SK-N-SH treated with all-trans-retinoic acid at 6 μM for 48 hours (cell line): ENCODE data around the gene GNRH2.

ENCODE experiments used
- ATAC-seq: fragments of 200-7000 bp; cut with Tn5 transposase; 3 replicates; pipeline ENCODE4 v1.9.1; 2020; ENCODE audit warnings: mild to moderate bottlenecking, moderate library complexity
- ARNTL ChIP-seq: fragments of 450-650 bp; formaldehyde crosslinking; IDR thresholded peaks from 2 replicates; pipeline ENCODE4 v1.5.0; 2020; ENCODE audit warnings: low read depth, mild to moderate bottlenecking, moderate library complexity, borderline replicate concordance
- BACH2 ChIP-seq: fragments of 250-450 bp; sonication (Bioruptor Pico); IDR thresholded peaks from 2 replicates; pipeline ENCODE4 v1.9.0; 2021; ENCODE audit warnings: mild to moderate bottlenecking, borderline replicate concordance
- CREB5 ChIP-seq: fragments of 250-450 bp; sonication (Bioruptor Pico); IDR thresholded peaks from 2 replicates; pipeline ENCODE4 v1.5.1; 2020; ENCODE audit warnings: low read depth, mild to moderate bottlenecking, moderate library complexity
- CSDC2 ChIP-seq: fragments of 250-450 bp; sonication (Bioruptor Pico); IDR thresholded peaks from 2 replicates; pipeline ENCODE4 v1.5.0; 2020; ENCODE audit warnings: mild to moderate bottlenecking, moderate library complexity
- CSRNP3 ChIP-seq: fragments of 250-450 bp; sonication (Bioruptor Pico); IDR thresholded peaks from 2 replicates; pipeline ENCODE4 v1.5.1; 2021; ENCODE audit warnings: mild to moderate bottlenecking, moderate library complexity
- GLIS3 ChIP-seq: fragments of 250-450 bp; sonication (Bioruptor Pico); IDR thresholded peaks from 2 replicates; pipeline ENCODE4 v1.5.0; 2020; ENCODE audit warnings: mild to moderate bottlenecking, moderate library complexity
- ISL1 ChIP-seq: fragments of 250-450 bp; sonication (Bioruptor Pico); IDR thresholded peaks from 2 replicates; pipeline ENCODE4 v2.1.2; 2022; ENCODE audit warnings: mild to moderate bottlenecking, moderate library complexity
- OSR1 ChIP-seq: fragments of 250-450 bp; sonication (Bioruptor Pico); IDR thresholded peaks from 2 replicates; pipeline ENCODE4 v1.8.0; 2022; ENCODE audit warnings: moderate library complexity, mild to moderate bottlenecking, inconsistent platforms
- PATZ1 ChIP-seq: fragments of 250-450 bp; sonication (Bioruptor Pico); IDR thresholded peaks from 2 replicates; pipeline ENCODE4 v1.8.0; 2020; ENCODE audit warnings: mild to moderate bottlenecking, moderate library complexity, borderline replicate concordance
- POU6F1 ChIP-seq: fragments of 250-450 bp; sonication (Bioruptor Pico); IDR thresholded peaks from 2 replicates; pipeline ENCODE4 v1.8.0; 2021; ENCODE audit warnings: low read depth, mild to moderate bottlenecking, moderate library complexity, borderline replicate concordance
- PPARA ChIP-seq: fragments of 250-450 bp; sonication (Bioruptor Pico); IDR thresholded peaks from 2 replicates; pipeline ENCODE4 v1.5.0; 2020; ENCODE audit warnings: mild to moderate bottlenecking, borderline replicate concordance
- RARB ChIP-seq: fragments of 250-450 bp; sonication (Bioruptor Pico); IDR thresholded peaks from 2 replicates; pipeline ENCODE4 v1.8.0; 2021; ENCODE audit warnings: mild to moderate bottlenecking, moderate library complexity
- SNAI2 ChIP-seq: fragments of 250-450 bp; sonication (Bioruptor Pico); IDR thresholded peaks from 2 replicates; pipeline ENCODE4 v1.5.0; 2020; ENCODE audit warnings: mild to moderate bottlenecking, moderate library complexity
- TOX ChIP-seq: fragments of 250-450 bp; sonication (Bioruptor Pico); IDR thresholded peaks from 2 replicates; pipeline ENCODE4 v1.8.0; 2021; ENCODE audit warnings: mild to moderate bottlenecking, moderate library complexity, borderline replicate concordance
- ZFP3 ChIP-seq: fragments of 250-450 bp; sonication (Bioruptor Pico); IDR thresholded peaks from 2 replicates; pipeline ENCODE4 v1.5.0; 2020; ENCODE audit warnings: mild to moderate bottlenecking, moderate library complexity
- ZFP30 ChIP-seq: fragments of 450-650 bp; formaldehyde crosslinking; IDR thresholded peaks from 2 replicates; pipeline ENCODE4 v1.5.0; 2022; ENCODE audit warnings: mild to moderate bottlenecking, moderate library complexity
- ZNF565 ChIP-seq: fragments of 450-650 bp; formaldehyde crosslinking; conservative IDR thresholded peaks from 2 replicates; pipeline ENCODE4 v1.5.0; 2020; ENCODE audit warnings: low read depth, mild to moderate bottlenecking, moderate library complexity
- ZNF70 ChIP-seq: fragments of 450-650 bp; formaldehyde crosslinking; IDR thresholded peaks from 2 replicates; pipeline ENCODE4 v1.5.0; 2020; ENCODE audit warnings: mild to moderate bottlenecking, moderate library complexity
- ZNF8 ChIP-seq: fragments of 450-650 bp; formaldehyde crosslinking; IDR thresholded peaks from 2 replicates; pipeline ENCODE4 v1.5.0; 2020; ENCODE audit warnings: mild to moderate bottlenecking, moderate library complexity

The GNRH2 gene

GRCh38 chr20:3092611-3093379 is 49.4 kb downstream of the GNRH2 start:
- TF ChIP-seq ZNF565 (CRISPR knock-in tag) (no peak), ZFP3 (CRISPR knock-in tag) (no peak), ZNF8 (no peak), CSDC2 (CRISPR knock-in tag) (no peak), TOX (CRISPR knock-in tag) (no peak), ZNF70 (CRISPR knock-in tag) (no peak), OSR1 (CRISPR knock-in tag) (no peak), RARB (CRISPR knock-in tag) (no peak), ARNTL (no peak), PATZ1 (CRISPR knock-in tag) (no peak), ISL1 (CRISPR knock-in tag) (no peak), ZFP30 (CRISPR knock-in tag) (no peak), SNAI2 (CRISPR knock-in tag) (no peak), GLIS3 (CRISPR knock-in tag) (no peak), POU6F1 (CRISPR knock-in tag) (no peak), CREB5 (CRISPR knock-in tag) (no peak), PPARA (no peak)
- no peak for ATAC-seq

GRCh38 chr20:3093861-3094361 is 50.5 kb downstream of the GNRH2 start:
- TF ChIP-seq BACH2 (CRISPR knock-in tag) (no peak), PATZ1 (CRISPR knock-in tag) (no peak), POU6F1 (CRISPR knock-in tag) (no peak), ISL1 (CRISPR knock-in tag) (no peak), TOX (CRISPR knock-in tag) (no peak), ZFP30 (CRISPR knock-in tag) (no peak), CSDC2 (CRISPR knock-in tag) (no peak), ZNF8 (no peak), PPARA (no peak), GLIS3 (CRISPR knock-in tag) (no peak), OSR1 (CRISPR knock-in tag) (no peak), CSRNP3 (no peak), ARNTL (no peak), CREB5 (CRISPR knock-in tag) (no peak)
- ATAC-seq: no peak
